SK-N-MC (cell line): ENCODE measurements around the gene WWTR1.

Experiments
- DNase-seq: peaks from one replicate; pipeline ENCODE4 v3.0.0-alpha.2; 2011; ENCODE audit warnings: low read depth, low spot score
- H3K27ac ChIP-seq: fragments of 200-600 bp; sonication (generic); 2 replicates; pipeline ENCODE4 v1.5.1; 2016; ENCODE audit warnings: mixed run types
- H3K36me3 ChIP-seq: fragments of 200-600 bp; sonication (generic); 2 replicates; pipeline ENCODE4 v1.6.1; 2017; ENCODE audit warnings: antibody characterized with exemption, low read length, mixed read lengths; ENCODE audit not compliant: insufficient read depth
- H3K4me3 ChIP-seq: fragments of 200-600 bp; sonication (generic); 2 replicates; pipeline ENCODE4 v1.5.1; 2016
- H3K9ac ChIP-seq: fragments of 200-600 bp; sonication (generic); 2 replicates; pipeline ENCODE4 v1.8.0; 2017; ENCODE audit warnings: mixed run types, mixed read lengths; ENCODE audit not compliant: insufficient read length
- H3K9me3 ChIP-seq: fragments of 200-600 bp; sonication (generic); 2 replicates; pipeline ENCODE4 v1.6.1; 2017; ENCODE audit warnings: low read depth, mild to moderate bottlenecking, antibody characterized with exemption, low read length, moderate library complexity, mixed read lengths
- EZH2 ChIP-seq: fragments of 200-600 bp; sonication (generic); IDR thresholded peaks from one replicate; pipeline ENCODE4 v1.6.1; 2017; ENCODE audit warnings: antibody characterized with exemption
- FOXP2 ChIP-seq: optimal IDR thresholded peaks from 2 replicates; pipeline ENCODE3; 2011; ENCODE audit warnings: mild to moderate bottlenecking, moderate library complexity; ENCODE audit not compliant: insufficient read depth; ENCODE audit errors: extremely low read length, control extremely low read depth
- POLR2AphosphoS5 ChIP-seq: IDR thresholded peaks from 2 replicates; pipeline ENCODE4 v1.6.1; 2012; ENCODE audit warnings: mild to moderate bottlenecking, low read depth, low read length, borderline replicate concordance

The WWTR1 gene

GRCh38 chr3:149487598-149488197 lies 170.1 kb downstream of the WWTR1 start:
- Histone ChIP-seq H3K27ac (no peak overlapping the region), H3K9me3 (no peaks in the 10 kb centered on the region), H3K9ac (no peak overlapping the region), H3K36me3 (no peaks in the 10 kb centered on the region), H3K4me3 (no peak overlapping the region)
- TF ChIP-seq EZH2 = no peak
- TF ChIP-seq POLR2AphosphoS5 = no peak
- no peak for TF ChIP-seq FOXP2
- DNase-seq = no peak

- no peak for TF ChIP-seq POLR2AphosphoS5
- Histone ChIP-seq H3K36me3 (no peaks in the 10 kb centered on the region), H3K27ac (no peak overlapping the region), H3K9ac (no peak overlapping the region), H3K4me3 (no peak overlapping the region), H3K9me3 (no peaks in the 10 kb centered on the region)
- DNase-seq = no peak
Observed at GRCh38 chr3:149486726-149487125, 171.1 kb downstream of the WWTR1 start.

- Histone ChIP-seq H3K4me3 (no peak overlapping the region), H3K9ac (no peak overlapping the region), H3K9me3 (no peaks in the 10 kb centered on the region), H3K27ac (no peak overlapping the region), H3K36me3 (no peaks in the 10 kb centered on the region)
- TF ChIP-seq POLR2AphosphoS5 (no peak), FOXP2 (no peak), EZH2 (no peak)
- no peak for DNase-seq
Observed at GRCh38 chr3:149481491-149481890, 176.3 kb downstream of the WWTR1 start.

- Histone ChIP-seq H3K27ac (no peak overlapping the region), H3K36me3 (no peaks in the 10 kb centered on the region)
- no peak for DNase-seq
Observed at GRCh38 chr3:149481056-149481455, 176.8 kb downstream of the WWTR1 start.

GRCh38 chr3:149480326-149481017 lies 177.4 kb downstream of the WWTR1 start:
- H3K9ac ChIP-seq = no peak overlapping the region
- TF ChIP-seq EZH2 = no peak
- no peak for TF ChIP-seq POLR2AphosphoS5
- no peak for TF ChIP-seq FOXP2
- H3K36me3 ChIP-seq = no peaks in the 10 kb centered on the region
- no peak overlapping the region for H3K4me3 ChIP-seq
- no peaks in the 10 kb centered on the region for H3K9me3 ChIP-seq
- no peak overlapping the region for H3K27ac ChIP-seq
- DNase-seq = no peak

More at GRCh38 chr3:149481056-149481455, 176.8 kb downstream of the WWTR1 start:
- TF ChIP-seq FOXP2 (no peak), POLR2AphosphoS5 (no peak), EZH2 (no peak)
- Histone ChIP-seq H3K4me3 (no peak overlapping the region), H3K9ac (no peak overlapping the region), H3K9me3 (no peaks in the 10 kb centered on the region)

GRCh38 chr3:149479621-149480325 lies 178.1 kb downstream of the WWTR1 start:
- H3K27ac ChIP-seq = no peak overlapping the region
- no peak overlapping the region for H3K4me3 ChIP-seq
- H3K36me3 ChIP-seq = no peaks in the 10 kb centered on the region
- TF ChIP-seq POLR2AphosphoS5 = no peak
- TF ChIP-seq FOXP2 = no peak
- TF ChIP-seq EZH2 = no peak
- DNase-seq = no peak
- H3K9ac ChIP-seq = no peak overlapping the region
- H3K9me3 ChIP-seq = no peaks in the 10 kb centered on the region

GRCh38 chr3:149476225-149476624 lies 181.6 kb downstream of the WWTR1 start:
- no peak overlapping the region for H3K9ac ChIP-seq
- no peak for TF ChIP-seq FOXP2
- no peak for TF ChIP-seq EZH2
- TF ChIP-seq POLR2AphosphoS5 = no peak
- no peaks in the 10 kb centered on the region for H3K9me3 ChIP-seq
- H3K4me3 ChIP-seq = no peak overlapping the region
- no peak overlapping the region for H3K27ac ChIP-seq
- no peak for DNase-seq
- H3K36me3 ChIP-seq = no peaks in the 10 kb centered on the region

GRCh38 chr3:149475451-149476060 lies 182.3 kb downstream of the WWTR1 start:
- no peak for DNase-seq
- no peak overlapping the region for H3K27ac ChIP-seq
- H3K4me3 ChIP-seq = no peak overlapping the region
- H3K36me3 ChIP-seq = no peaks in the 10 kb centered on the region
- no peaks in the 10 kb centered on the region for H3K9me3 ChIP-seq
- TF ChIP-seq POLR2AphosphoS5 (no peak), EZH2 (no peak), FOXP2 (no peak)
- H3K9ac ChIP-seq = no peak overlapping the region
